SK-N-MC (cell line): ENCODE data around the gene COL16A1.

ENCODE experiments used
- EZH2 ChIP-seq: fragments of 200-600 bp; sonication (generic); IDR thresholded peaks from one replicate; pipeline ENCODE4 v1.6.1; 2017; ENCODE audit warnings: antibody characterized with exemption
- POLR2AphosphoS5 ChIP-seq: IDR thresholded peaks from 2 replicates; pipeline ENCODE4 v1.6.1; 2012; ENCODE audit warnings: mild to moderate bottlenecking, low read depth, low read length, borderline replicate concordance

DNA sequence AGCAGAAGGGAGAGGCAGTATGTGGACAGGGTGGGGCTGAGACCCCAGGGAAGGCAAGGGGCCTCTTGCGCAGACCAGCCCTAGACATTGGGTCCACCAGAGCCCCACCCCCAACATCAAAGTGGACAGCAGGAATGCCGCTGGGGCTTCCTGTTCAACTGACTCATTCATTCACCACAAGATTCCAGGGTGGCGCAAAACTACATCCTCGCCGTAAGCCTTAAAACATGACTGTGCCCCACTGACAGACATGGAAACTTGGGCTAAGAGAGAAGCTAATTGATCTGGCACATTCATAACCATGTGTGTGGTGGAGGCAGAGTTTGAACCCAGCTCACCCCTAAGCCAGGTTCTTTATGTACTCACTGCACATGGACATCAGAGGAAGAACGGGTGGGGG is 14.0 kb downstream of the COL16A1 start:
- TF ChIP-seq EZH2 (no peak), POLR2AphosphoS5 (no peak)
